Fibroblast of lung (primary cell): ENCODE data around the gene SAYSD1. TPM values are rescaled to one million over a fixed set of nuclear protein-coding genes. Genes with fewer than 3 reads are reported as not detected.

ENCODE experiments used
- DNase-seq, 2 donors: peaks; one replicate each; pipeline versions ENCODE4 v3.0.0 to v3.0.0-alpha.2; 2010; ENCODE audit warnings: low read depth in 2 of 2
- H2AFZ ChIP-seq: 2 replicates; pipeline ENCODE4 v1.5.1; 2012; ENCODE audit warnings: low read length, control low read depth, inconsistent platforms
- H3K27ac ChIP-seq: 2 replicates; pipeline ENCODE4 v1.5.1; 2011; ENCODE audit warnings: low read length, control low read depth; ENCODE audit not compliant: insufficient read depth
- H3K27me3 ChIP-seq: 2 replicates; pipeline ENCODE4 v1.5.1; 2011; ENCODE audit warnings: mild to moderate bottlenecking, low read length; ENCODE audit not compliant: control insufficient read depth, insufficient read depth
- H3K36me3 ChIP-seq: 2 replicates; pipeline ENCODE4 v1.5.1; 2011; ENCODE audit warnings: low read length; ENCODE audit not compliant: control insufficient read depth, insufficient read depth
- H3K4me1 ChIP-seq: 2 replicates; pipeline ENCODE4 v1.5.1; 2011; ENCODE audit warnings: low read length; ENCODE audit not compliant: control insufficient read depth, insufficient read depth; ENCODE audit errors: extremely low read depth
- H3K4me2 ChIP-seq: 2 replicates; pipeline ENCODE4 v1.5.1; 2011; ENCODE audit warnings: low read length, control low read depth; ENCODE audit not compliant: insufficient read depth; ENCODE audit errors: extremely low read depth
- H3K4me3 ChIP-seq, 4 experiments: fragments of 200-600 bp in 1 of 4; sonication (generic) in 1 of 4; replicated peaks in 1 of 4; 2 replicates each; pipeline ENCODE4 v1.5.1; 2011 to 2016; ENCODE audit warnings: low read length in 4 of 4, low read depth in 3 of 4, mild to moderate bottlenecking in 3 of 4, control low read depth in 2 of 4, inconsistent platforms in 1 of 4, mixed read lengths in 1 of 4; ENCODE audit not compliant: insufficient read depth in 1 of 4; ENCODE audit errors: control extremely low read depth in 1 of 4
- H3K79me2 ChIP-seq: 2 replicates; pipeline ENCODE4 v1.5.1; 2012; ENCODE audit warnings: mild to moderate bottlenecking, low read length, inconsistent platforms; ENCODE audit not compliant: control insufficient read depth, insufficient read depth
- H3K9ac ChIP-seq: 2 replicates; pipeline ENCODE4 v1.5.1; 2011; ENCODE audit warnings: mild to moderate bottlenecking, low read length, control low read depth; ENCODE audit not compliant: insufficient read depth
- H3K9me3 ChIP-seq: 2 replicates; pipeline ENCODE4 v1.5.1; 2012; ENCODE audit warnings: low read depth, low read length; ENCODE audit not compliant: control insufficient read depth, insufficient read depth
- H4K20me1 ChIP-seq: 2 replicates; pipeline ENCODE4 v1.5.1; 2011; ENCODE audit warnings: low read length; ENCODE audit not compliant: control insufficient read depth, insufficient read depth; ENCODE audit errors: extremely low read depth
- CTCF ChIP-seq, 2 donors: IDR thresholded peaks in 1 of 2; conservative IDR thresholded peaks in 1 of 2; 1 replicate in 1 of 2; 2 replicates in 1 of 2; pipeline ENCODE4 v1.5.1; 2011 to 2012; ENCODE audit warnings: low read length in 2 of 2, control low read depth in 1 of 2, inconsistent platforms in 1 of 2, low read depth in 1 of 2, mild to moderate bottlenecking in 1 of 2
- EZH2 ChIP-seq: IDR thresholded peaks from 2 replicates; pipeline ENCODE4 v1.5.1; 2012; ENCODE audit warnings: low read length, control low read depth, mild to moderate bottlenecking; ENCODE audit errors: missing control alignments
- polyA plus RNA-seq, 2 donors: library from polyadenylated mRNA; depleted of rRNA in 1 of 2; stranded (reverse) in 1 of 2; unstranded in 1 of 2; fragments of >200 nt; gene quantifications; 2 replicates each; pipeline ENCODE4 v1.2.1, GENCODE V29; 2011 to 2012; ENCODE audit warnings: missing spikeins in 1 of 2
- total RNA-seq: library from RNA; depleted of rRNA; stranded (reverse); fragments of >200 nt; gene quantifications from 2 replicates; pipeline ENCODE4 v1.2.1, GENCODE V29; 2014

The SAYSD1 gene
- total and polyA plus RNA-seq, 2 donors (not counting 1 experiment from before 2014, with no cell fraction given): 11.9 to 13.9 TPM

- Histone ChIP-seq H3K4me3 (no peak overlapping the region), H3K9me3 (no peaks in the 10 kb centered on the region), H4K20me1 (peaks cover 2% of the 10 kb centered on the region), H3K36me3 (no peaks in the 10 kb centered on the region), H3K4me1 (no peaks in the 10 kb centered on the region), H3K27me3 (no peaks in the 10 kb centered on the region), H3K4me2 (no peak overlapping the region), H3K79me2 (no peaks in the 10 kb centered on the region), H3K9ac (no peak overlapping the region), H3K27ac (no peak overlapping the region), H2AFZ (no peak overlapping the region)
- TF ChIP-seq EZH2: no peak
- TF ChIP-seq CTCF (conservative IDR thresholded peaks at IDR 0.05 in 1 of 2, IDR thresholded peaks at IDR 0.05 in 1 of 2; ENCODE audit: low read depth in 1 of 2, low read length in 2 of 2): no peak
- no peak for DNase-seq
Observed at GRCh38 chr6:39130691-39131090, 15.7 kb upstream of the SAYSD1 start.

- Histone ChIP-seq H3K4me1 (no peaks in the 10 kb centered on the region), H3K4me2 (no peak overlapping the region), H3K36me3 (no peaks in the 10 kb centered on the region), H3K27me3 (no peaks in the 10 kb centered on the region), H4K20me1 (peaks cover 2% of the 10 kb centered on the region), H3K27ac (no peak overlapping the region), H2AFZ (no peak overlapping the region), H3K9ac (no peak overlapping the region), H3K9me3 (no peaks in the 10 kb centered on the region), H3K4me3 (no peak overlapping the region), H3K79me2 (no peaks in the 10 kb centered on the region)
- DNase-seq: no peak
- TF ChIP-seq CTCF (conservative IDR thresholded peaks at IDR 0.05 in 1 of 2, IDR thresholded peaks at IDR 0.05 in 1 of 2; ENCODE audit: low read depth in 1 of 2, low read length in 2 of 2): no peak
- TF ChIP-seq EZH2: no peak
Observed at GRCh38 chr6:39128832-39129231, 13.8 kb upstream of the SAYSD1 start.

GRCh38 chr6:39128106-39128505 lies 13.1 kb upstream of the SAYSD1 start:
- H2AFZ ChIP-seq: no peak overlapping the region
- H3K9ac ChIP-seq: no peak overlapping the region
- H4K20me1 ChIP-seq: peaks cover 2% of the 10 kb centered on the region
- no peaks in the 10 kb centered on the region for H3K79me2 ChIP-seq
- no peaks in the 10 kb centered on the region for H3K36me3 ChIP-seq
- no peak overlapping the region for H3K27ac ChIP-seq
- DNase-seq: no peak
- TF ChIP-seq CTCF (conservative IDR thresholded peaks at IDR 0.05 in 1 of 2, IDR thresholded peaks at IDR 0.05 in 1 of 2; ENCODE audit: low read depth in 1 of 2, low read length in 2 of 2) (no peak), EZH2 (no peak)
- H3K4me3 ChIP-seq: no peak overlapping the region
- H3K4me1 ChIP-seq: no peaks in the 10 kb centered on the region
- H3K27me3 ChIP-seq: no peaks in the 10 kb centered on the region
- H3K4me2 ChIP-seq: no peak overlapping the region
- no peaks in the 10 kb centered on the region for H3K9me3 ChIP-seq
